ENCODE measurements around the gene P4HA2. TPM values are rescaled to one million over a fixed set of nuclear protein-coding genes. Genes with fewer than 3 reads are reported as not detected.

The P4HA2 gene
- total and polyA plus RNA-seq, 2 donors (not counting 3 experiments of a cell fraction or from before 2014, with no cell fraction given) = 37.6 to 58.7 TPM

- Histone ChIP-seq H3K9me3 (replicated peaks; ENCODE audit: control insufficient read depth, insufficient read depth, low read length) (no peaks in the 10 kb centered on the region), H3K4me1 (ENCODE audit: control insufficient read depth, extremely low read depth, insufficient read depth, low read length) (peaks cover 13% of the 10 kb centered on the region), H3K4me2 (ENCODE audit: insufficient read depth, low read length) (no peak overlapping the region), H3K27me3 (ENCODE audit: control insufficient read depth in 2 of 2, insufficient read depth in 2 of 2, low read length in 2 of 2) (no peaks in the 10 kb centered on the region), H2AFZ (ENCODE audit: low read depth, low read length) (no peak overlapping the region), H3K4me3 (replicated peaks in 1 of 3; ENCODE audit: insufficient read depth in 1 of 3, low read depth in 1 of 3, low read length in 3 of 3) (no peak overlapping the region), H3K27ac (ENCODE audit: insufficient read depth, low read depth, low read length) (no peak overlapping the region), H3K36me3 (ENCODE audit: control insufficient read depth in 2 of 2, extremely low read depth in 1 of 2, insufficient read depth in 2 of 2, low read length in 2 of 2) (no peaks in the 10 kb centered on the region), H4K20me1 (replicated peaks; ENCODE audit: control insufficient read depth, extremely low read depth, insufficient read depth, low read length) (no peaks in the 10 kb centered on the region), H3K9me1 (replicated peaks; ENCODE audit: control insufficient read depth, extremely low read depth, insufficient read depth, low read length) (no peaks in the 10 kb centered on the region), H3K9ac (replicated peaks; ENCODE audit: extremely low read depth, insufficient read depth, low read length) (no peak overlapping the region), H3K79me2 (ENCODE audit: control insufficient read depth, insufficient read depth, low read length) (no peaks in the 10 kb centered on the region)
- ChIA-PET POLR2A (no interaction called here), CTCF (interaction anchor here (1.0 kb wide), 1 partner anchor 58 kb away, joined by 3 read pairs; no protein-coding TSS in a partner anchor)
- no TSS peak for BruUV-seq (replicated peaks)
- TF ChIP-seq MYC (IDR thresholded peaks at IDR 0.05; ENCODE audit: low read depth, low read length) = no peak
- TF ChIP-seq JUN (IDR thresholded peaks at IDR 0.05; ENCODE audit: borderline replicate concordance, insufficient read depth, insufficient read length, low read depth) = no peak
- no peak for TF ChIP-seq EZH2 (IDR thresholded peaks at IDR 0.05; ENCODE audit: borderline replicate concordance, low read depth, low read length, severe bottlenecking)
- TF ChIP-seq POLR2AphosphoS5 (IDR thresholded peaks at IDR 0.05; ENCODE audit: insufficient read depth, low read depth, low read length) = no peak
- TF ChIP-seq GATA2 (IDR thresholded peaks at IDR 0.05; ENCODE audit: insufficient read depth, insufficient read length, low read depth, low read length) = no peak
- no peak for TF ChIP-seq POLR2A (IDR thresholded peaks at IDR 0.05; ENCODE audit: low read depth, low read length)
- no peak for TF ChIP-seq FOS (IDR thresholded peaks at IDR 0.05; ENCODE audit: borderline replicate concordance, insufficient read depth, low read length)
- TF ChIP-seq MAX (IDR thresholded peaks at IDR 0.05; ENCODE audit: insufficient read depth, insufficient read length) = no peak
- TF ChIP-seq CTCF (IDR thresholded peaks at IDR 0.05; ENCODE audit: extremely low read depth in 1 of 2, insufficient read depth in 1 of 2, low read depth in 1 of 2, low read length in 2 of 2) = no peak
- intact Hi-C loops (cut with micrococcal nuclease) (no loop called here), dilution Hi-C loops (cut with MboI; ENCODE audit: extremely low pct_ligation_motif_present, low sequenced_read_pairs) (no loop called here)
- peak; percentile 33 for DNase-seq (ENCODE audit: low read depth, low spot score)
- FAIRE-seq = no peak
These were observed 50.7 kb downstream of the P4HA2 start for GRCh38 chr5:132176987-132177386.

All from endothelial cell of umbilical vein (primary cell).